ENCODE data around the gene SLC19A1.
"Not testable (repeated sequence)": the region's sequence is repeated elsewhere in the genome, so short reads cannot be mapped to it uniquely, and the experiment has no call there.

The SLC19A1 gene

DNA sequence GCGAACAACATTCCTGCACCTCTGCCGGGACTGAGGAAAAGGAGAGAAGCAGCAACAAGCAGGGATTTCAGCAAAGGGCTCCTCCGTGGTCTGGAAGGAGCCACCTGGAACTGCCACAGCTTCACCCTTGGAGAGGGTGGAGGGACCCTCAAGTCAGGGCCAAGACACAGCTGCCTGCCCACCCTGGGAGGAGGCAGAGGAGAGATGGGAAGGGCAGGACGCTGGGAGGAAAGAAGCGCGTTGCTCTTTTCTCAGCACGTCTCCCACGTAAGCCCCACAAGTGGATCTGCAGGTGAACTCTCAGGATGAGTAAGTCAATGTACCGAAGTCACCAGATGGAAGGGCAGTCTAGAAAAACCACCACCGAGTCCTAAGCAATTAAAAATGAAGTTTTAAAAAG, 39.6 kb downstream of the SLC19A1 start:
- no peak overlapping the region for H3K27ac ChIP-seq (ENCODE audit: low read length)
- no CpG with 5 or more reads among the region's 10 CpGs for WGBS (ENCODE audit: insufficient coverage, insufficient read length)
- peaks cover 28% of the 10 kb centered on the region for H3K36me3 ChIP-seq (ENCODE audit: control insufficient read depth, insufficient read depth, low read length)
- H3K9me3 ChIP-seq (ENCODE audit: control insufficient read depth, insufficient read depth, low read length) = no peaks in the 10 kb centered on the region
- DNase-seq (ENCODE audit: low read depth, low spot score) = no peak
- H3K27me3 ChIP-seq (ENCODE audit: control insufficient read depth, insufficient read depth, low read length) = no peaks in the 10 kb centered on the region
- H3K4me1 ChIP-seq (ENCODE audit: control insufficient read depth, insufficient read depth, low read length) = no peaks in the 10 kb centered on the region
- no peak overlapping the region for H3K4me3 ChIP-seq (ENCODE audit: low read length)

DNA sequence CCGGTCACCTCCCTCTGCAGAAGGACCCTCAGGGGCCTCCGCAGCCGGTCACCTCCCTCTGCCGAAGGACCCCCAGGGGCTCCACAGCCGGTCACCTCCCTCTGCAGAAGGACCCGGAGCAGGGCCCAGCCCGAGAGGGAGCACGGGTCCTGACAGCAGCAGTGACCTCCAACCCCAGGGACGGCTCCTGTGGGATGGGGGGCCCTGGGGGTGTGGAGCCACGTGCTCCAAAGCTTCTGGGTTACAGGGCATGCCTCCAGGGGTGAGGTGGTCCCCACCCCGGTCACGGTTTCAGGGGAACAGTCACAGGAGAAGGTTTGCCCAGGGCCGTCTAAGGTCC, 40.3 kb downstream of the SLC19A1 start:
- Histone ChIP-seq H3K27me3 (ENCODE audit: control insufficient read depth, insufficient read depth, low read length) (no peaks in the 10 kb centered on the region), H3K4me1 (ENCODE audit: control insufficient read depth, insufficient read depth, low read length) (no peaks in the 10 kb centered on the region), H3K4me3 (ENCODE audit: low read length) (no peak overlapping the region), H3K27ac (ENCODE audit: low read length) (no peak overlapping the region), H3K9me3 (ENCODE audit: control insufficient read depth, insufficient read depth, low read length) (no peaks in the 10 kb centered on the region), H3K36me3 (ENCODE audit: control insufficient read depth, insufficient read depth, low read length) (peaks cover 34% of the 10 kb centered on the region)
- WGBS (ENCODE audit: insufficient coverage, insufficient read length) = no CpG with 5 or more reads among the region's 13 CpGs
- DNase-seq (ENCODE audit: low read depth, low spot score) = no peak

DNA sequence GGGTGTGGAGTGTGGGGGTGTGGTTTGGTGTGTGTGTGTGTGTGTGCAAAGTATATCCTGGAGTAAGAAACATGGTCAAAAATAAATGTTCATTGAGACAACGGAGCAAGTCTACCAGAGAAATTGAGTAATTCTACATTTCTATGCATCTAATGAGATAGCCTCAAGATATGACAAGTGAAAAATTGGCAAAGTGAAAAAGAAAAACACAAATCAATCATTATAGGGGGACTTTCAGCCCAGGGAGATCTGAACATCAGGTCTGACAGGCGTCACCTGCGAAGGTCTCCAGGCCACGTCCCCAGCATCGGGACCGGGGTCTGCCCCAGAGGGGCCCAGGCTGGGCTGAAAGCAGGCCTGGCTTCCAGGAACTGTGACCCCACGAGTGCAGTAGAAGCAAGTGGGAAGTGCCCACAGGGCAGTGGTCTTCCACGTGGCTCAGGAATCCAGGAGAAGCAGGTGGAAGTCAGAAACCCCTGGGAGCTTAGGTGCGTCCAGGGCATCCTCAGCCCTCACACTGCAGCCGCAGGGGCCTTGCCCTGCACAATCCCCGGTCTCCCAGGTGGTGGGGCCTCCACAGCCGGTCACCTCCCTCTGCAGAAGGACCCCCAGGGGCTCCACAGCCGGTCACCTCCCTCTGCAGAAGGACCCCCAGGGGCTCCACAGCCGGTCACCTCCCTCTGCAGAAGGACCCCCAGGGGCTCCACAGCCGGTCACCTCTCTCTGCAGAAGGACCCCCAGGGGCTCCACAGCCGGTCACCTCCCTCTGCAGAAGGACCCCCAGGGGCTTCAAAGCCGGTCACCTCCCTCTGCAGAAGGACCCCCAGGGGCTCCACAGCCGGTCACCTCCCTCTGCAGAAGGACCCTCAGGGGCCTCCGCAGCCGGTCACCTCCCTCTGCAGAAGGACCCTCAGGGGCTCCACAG, 40.9 kb downstream of the SLC19A1 start:
- no CpG with 5 or more reads among the region's 20 CpGs for WGBS (ENCODE audit: insufficient coverage, insufficient read length)
- not testable (repeated sequence) for H3K4me1 ChIP-seq (ENCODE audit: control insufficient read depth, insufficient read depth, low read length); DNase-seq (ENCODE audit: low read depth, low spot score); H3K27ac ChIP-seq (ENCODE audit: low read length); H3K27me3 ChIP-seq (ENCODE audit: control insufficient read depth, insufficient read depth, low read length); H3K9me3 ChIP-seq (ENCODE audit: control insufficient read depth, insufficient read depth, low read length); H3K4me3 ChIP-seq (ENCODE audit: low read length)
- peaks cover 38% of the 10 kb centered on the region for H3K36me3 ChIP-seq (ENCODE audit: control insufficient read depth, insufficient read depth, low read length)

DNA sequence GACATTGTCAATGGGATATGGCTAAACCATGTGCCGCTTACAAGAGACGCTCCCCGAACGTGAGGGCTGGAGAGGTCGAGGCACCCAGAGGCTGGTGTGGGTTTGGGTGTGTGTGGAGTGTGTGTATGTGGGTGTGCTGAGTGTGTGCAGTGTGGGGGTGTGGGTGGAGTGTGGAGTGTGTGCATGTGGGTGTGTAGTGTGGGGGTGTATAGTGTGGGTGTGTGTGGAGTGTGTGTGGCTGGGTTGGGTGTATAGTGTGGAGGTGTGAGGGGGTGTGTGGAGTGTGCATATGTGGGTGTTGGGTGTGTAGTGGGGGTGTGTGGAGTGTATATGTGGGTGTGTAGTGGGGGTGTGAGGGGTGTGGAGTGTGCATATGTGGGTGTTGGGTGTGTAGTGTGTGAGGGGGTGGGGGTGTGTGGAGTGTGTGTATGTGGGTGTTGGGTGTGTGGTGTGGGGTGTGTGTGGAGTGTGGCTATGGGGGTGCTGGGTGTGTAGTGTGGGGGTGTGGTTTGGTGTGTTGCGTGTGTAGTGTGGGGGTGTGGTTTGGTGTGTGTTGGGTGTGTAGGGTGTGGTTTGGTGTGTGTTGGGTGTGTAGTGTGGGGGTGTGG, 42.2 kb downstream of the SLC19A1 start:
- DNase-seq (ENCODE audit: low read depth, low spot score) = no peak
- H3K27ac ChIP-seq (ENCODE audit: low read length) = no peak overlapping the region
- H3K27me3 ChIP-seq (ENCODE audit: control insufficient read depth, insufficient read depth, low read length) = no peaks in the 10 kb centered on the region
- no peaks in the 10 kb centered on the region for H3K4me1 ChIP-seq (ENCODE audit: control insufficient read depth, insufficient read depth, low read length)
- no peaks in the 10 kb centered on the region for H3K9me3 ChIP-seq (ENCODE audit: control insufficient read depth, insufficient read depth, low read length)
- peaks cover 44% of the 10 kb centered on the region for H3K36me3 ChIP-seq (ENCODE audit: control insufficient read depth, insufficient read depth, low read length)
- WGBS (ENCODE audit: insufficient coverage, insufficient read length) = no CpG with 5 or more reads among the region's 6 CpGs
- H3K4me3 ChIP-seq (ENCODE audit: low read length) = no peak overlapping the region

DNA sequence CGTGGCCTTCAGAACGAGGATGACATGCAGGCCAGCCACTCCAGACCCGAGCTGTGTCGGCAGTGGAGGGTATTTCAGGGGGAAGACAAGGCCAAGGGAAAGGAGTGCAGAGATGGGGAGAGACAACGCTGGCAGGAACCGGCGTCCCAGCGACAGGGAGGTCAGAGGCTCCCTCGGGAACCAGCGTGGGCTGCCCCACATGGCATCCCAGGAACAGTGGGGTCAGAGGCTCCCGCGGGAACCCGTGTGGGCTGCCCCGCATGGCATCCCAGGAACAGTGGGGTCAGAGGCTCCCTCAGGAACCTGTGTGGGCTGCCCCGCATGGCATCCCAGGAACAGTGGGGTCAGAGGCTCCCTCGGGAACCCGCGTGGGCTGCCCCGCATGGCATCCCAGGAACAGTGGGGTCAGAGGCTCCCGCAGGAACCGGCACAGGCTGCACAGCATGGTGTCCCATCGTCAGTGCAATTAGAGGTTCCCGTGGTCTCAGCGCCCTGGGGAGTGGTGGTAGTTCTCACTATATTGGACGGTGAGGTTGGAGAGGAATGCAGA, 43.0 kb downstream of the SLC19A1 start:
- Histone ChIP-seq H3K27me3 (ENCODE audit: control insufficient read depth, insufficient read depth, low read length) (no peaks in the 10 kb centered on the region), H3K36me3 (ENCODE audit: control insufficient read depth, insufficient read depth, low read length) (peaks cover 52% of the 10 kb centered on the region), H3K9me3 (ENCODE audit: control insufficient read depth, insufficient read depth, low read length) (no peaks in the 10 kb centered on the region), H3K27ac (ENCODE audit: low read length) (no peak overlapping the region), H3K4me1 (ENCODE audit: control insufficient read depth, insufficient read depth, low read length) (no peaks in the 10 kb centered on the region), H3K4me3 (ENCODE audit: low read length) (no peak overlapping the region)
- DNase-seq (ENCODE audit: low read depth, low spot score) = no peak
- WGBS (ENCODE audit: insufficient coverage, insufficient read length) = no CpG with 5 or more reads among the region's 25 CpGs

DNA sequence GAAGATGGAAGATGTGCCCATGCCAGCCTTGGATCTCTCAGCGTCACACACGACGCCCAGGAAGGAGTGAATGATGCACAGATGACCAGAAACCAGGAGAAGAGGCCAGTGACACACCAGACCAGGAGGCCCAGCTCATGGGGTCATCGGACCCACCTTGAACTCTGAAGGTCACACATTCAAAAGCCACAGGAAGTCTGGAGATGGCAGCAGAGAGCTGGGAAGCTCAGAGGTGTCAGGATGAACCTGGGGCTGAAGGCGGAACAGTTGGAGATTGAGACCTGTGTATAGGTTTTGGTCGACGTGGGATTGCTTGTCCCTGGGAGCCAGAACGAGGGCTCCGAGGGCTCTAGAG, 43.6 kb downstream of the SLC19A1 start:
- DNase-seq (ENCODE audit: low read depth, low spot score) = no peak
- Histone ChIP-seq H3K9me3 (ENCODE audit: control insufficient read depth, insufficient read depth, low read length) (no peaks in the 10 kb centered on the region), H3K4me1 (ENCODE audit: control insufficient read depth, insufficient read depth, low read length) (no peaks in the 10 kb centered on the region), H3K27ac (ENCODE audit: low read length) (no peak overlapping the region), H3K4me3 (ENCODE audit: low read length) (no peak overlapping the region), H3K36me3 (ENCODE audit: control insufficient read depth, insufficient read depth, low read length) (peaks cover 56% of the 10 kb centered on the region), H3K27me3 (ENCODE audit: control insufficient read depth, insufficient read depth, low read length) (no peaks in the 10 kb centered on the region)
- no CpG with 5 or more reads among the region's 9 CpGs for WGBS (ENCODE audit: insufficient coverage, insufficient read length)

DNA sequence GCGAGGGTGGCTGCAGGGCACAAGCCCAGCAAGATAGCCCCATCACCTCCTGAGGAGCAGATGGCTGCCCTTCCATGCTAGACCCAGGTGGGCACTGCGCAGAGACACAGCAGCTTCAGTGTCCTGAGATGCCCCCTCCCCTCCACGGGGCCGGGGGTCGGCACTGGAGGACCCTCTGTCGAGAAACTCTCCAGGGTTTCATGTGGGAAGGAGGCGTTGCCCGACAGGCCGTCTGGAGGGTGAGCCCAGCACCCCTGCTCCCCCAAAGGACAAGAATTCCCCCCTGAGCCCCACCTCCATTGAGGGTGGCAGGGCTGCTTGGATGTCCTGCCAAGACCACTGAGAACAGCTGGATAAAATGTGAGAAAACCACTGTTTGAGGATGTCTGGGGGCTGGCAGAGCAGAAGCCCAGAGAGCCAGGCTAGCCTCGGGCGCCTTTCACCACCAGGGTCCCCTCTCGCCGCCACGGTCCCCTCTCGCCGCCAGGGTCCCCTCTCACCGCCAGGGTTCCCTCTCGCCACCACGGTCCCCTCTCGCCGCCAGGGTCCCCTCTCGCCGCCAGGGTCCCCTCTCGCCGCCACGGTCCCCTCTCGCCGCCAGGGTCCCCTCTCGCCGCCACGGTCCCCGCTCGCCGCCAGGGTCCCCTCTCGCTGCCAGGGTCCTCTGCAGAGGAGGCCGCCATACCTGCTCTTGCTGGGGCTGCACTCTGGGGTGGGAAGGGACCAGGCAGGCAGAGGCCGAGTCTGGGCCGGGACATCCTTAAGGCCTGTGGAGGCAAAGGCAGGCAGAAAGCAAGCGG, 44.2 kb downstream of the SLC19A1 start:
- H3K9me3 ChIP-seq (ENCODE audit: control insufficient read depth, insufficient read depth, low read length) = no peaks in the 10 kb centered on the region
- no peaks in the 10 kb centered on the region for H3K27me3 ChIP-seq (ENCODE audit: control insufficient read depth, insufficient read depth, low read length)
- no peaks in the 10 kb centered on the region for H3K4me1 ChIP-seq (ENCODE audit: control insufficient read depth, insufficient read depth, low read length)
- DNase-seq (ENCODE audit: low read depth, low spot score) = no peak
- H3K36me3 ChIP-seq (ENCODE audit: control insufficient read depth, insufficient read depth, low read length) = peaks cover 61% of the 10 kb centered on the region
- H3K27ac ChIP-seq (ENCODE audit: low read length) = no peak overlapping the region
- WGBS (ENCODE audit: insufficient coverage, insufficient read length) = no CpG with 5 or more reads among the region's 39 CpGs
- no peak overlapping the region for H3K4me3 ChIP-seq (ENCODE audit: low read length)

DNA sequence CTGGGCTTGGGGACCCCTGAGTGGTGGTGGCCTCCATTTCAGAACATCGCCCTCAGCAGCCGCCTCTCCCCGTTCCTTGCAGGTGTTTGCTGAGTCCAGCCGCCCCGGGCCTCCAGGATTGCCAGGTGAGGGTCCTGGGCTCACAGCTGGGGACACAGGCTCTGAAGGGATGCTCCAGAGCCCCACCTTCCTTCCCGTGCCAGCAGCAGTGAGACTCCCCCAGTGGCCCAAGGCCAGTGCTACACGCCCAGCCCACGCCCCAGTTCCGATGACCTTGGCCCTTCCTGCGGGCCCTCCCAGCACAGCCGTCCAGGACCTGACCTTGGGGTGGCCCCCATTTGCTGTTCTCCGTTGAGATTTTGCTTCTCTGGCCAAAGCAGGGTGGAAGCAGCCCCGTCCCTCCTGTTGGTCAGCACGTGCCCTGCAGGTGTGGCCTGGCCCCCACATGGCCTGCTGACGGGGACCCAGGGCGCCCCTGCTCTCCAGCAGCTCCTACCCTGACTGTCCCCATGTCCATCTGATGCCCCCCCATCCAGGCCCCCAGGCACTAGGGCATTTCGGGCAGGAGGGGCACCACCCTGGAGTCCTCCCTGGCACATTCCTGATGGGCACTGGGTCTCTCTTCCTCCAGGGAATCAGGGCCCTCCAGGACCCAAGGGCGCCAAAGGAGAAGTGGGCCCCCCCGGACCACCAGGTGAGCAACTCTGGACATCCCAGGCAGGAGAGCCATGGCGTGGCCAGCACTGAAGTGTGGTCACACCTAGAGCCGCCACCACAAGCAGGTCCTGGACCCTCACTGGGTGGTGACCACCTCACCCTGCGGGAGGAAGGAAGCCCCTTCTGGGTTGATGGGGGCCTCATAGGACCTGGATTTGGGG, 45.0 kb downstream of the SLC19A1 start:
- no peak for DNase-seq (ENCODE audit: low read depth, low spot score)
- Histone ChIP-seq H3K27ac (ENCODE audit: low read length) (no peak overlapping the region), H3K36me3 (ENCODE audit: control insufficient read depth, insufficient read depth, low read length) (peaks cover 64% of the 10 kb centered on the region), H3K4me1 (ENCODE audit: control insufficient read depth, insufficient read depth, low read length) (no peaks in the 10 kb centered on the region), H3K27me3 (ENCODE audit: control insufficient read depth, insufficient read depth, low read length) (no peaks in the 10 kb centered on the region), H3K9me3 (ENCODE audit: control insufficient read depth, insufficient read depth, low read length) (no peaks in the 10 kb centered on the region), H3K4me3 (ENCODE audit: low read length) (no peak overlapping the region)
- WGBS (ENCODE audit: insufficient coverage, insufficient read length) = no CpG with 5 or more reads among the region's 22 CpGs

DNA sequence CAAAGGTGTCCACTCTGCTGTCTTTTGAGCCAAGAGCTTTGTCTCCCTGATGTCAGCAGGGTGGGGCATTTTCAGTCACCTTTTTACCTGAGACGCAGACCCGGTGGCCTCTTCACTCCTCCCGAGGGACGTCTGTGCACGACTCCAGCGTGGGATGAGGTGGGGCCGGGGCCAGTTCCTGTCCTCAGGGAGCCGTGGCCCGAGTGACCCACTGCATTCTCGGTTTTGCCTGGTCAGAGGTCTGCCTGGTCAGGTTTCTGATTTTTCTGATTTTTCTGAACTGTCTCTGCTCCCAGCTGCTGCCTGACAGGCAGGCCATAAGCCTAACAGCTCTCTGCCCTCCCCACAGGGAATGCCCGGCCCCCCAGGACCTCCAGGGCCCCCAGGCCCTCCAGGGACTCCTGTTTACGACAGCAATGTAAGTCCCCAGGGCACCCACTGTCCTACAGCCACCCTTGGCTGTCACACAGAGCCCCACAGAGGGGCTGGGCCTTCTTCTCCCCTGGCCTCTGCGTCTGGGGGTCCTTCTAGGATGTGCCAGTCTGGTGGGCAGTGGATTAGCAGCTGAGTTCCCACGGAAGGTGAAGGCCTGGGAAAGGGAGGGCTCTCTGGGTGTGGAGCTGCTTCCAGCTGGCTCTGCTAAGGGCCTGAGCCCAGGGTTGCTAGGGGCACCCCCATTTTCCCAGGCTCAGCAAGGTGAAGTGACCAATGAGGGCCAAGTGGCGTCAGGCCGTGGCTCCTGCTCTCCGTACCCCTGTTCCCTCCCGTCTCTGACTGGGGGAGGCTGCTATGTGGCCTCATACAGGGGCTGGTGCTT, 45.9 kb downstream of the SLC19A1 start:
- Histone ChIP-seq H3K9me3 (ENCODE audit: control insufficient read depth, insufficient read depth, low read length) (no peaks in the 10 kb centered on the region), H3K27ac (ENCODE audit: low read length) (no peak overlapping the region), H3K27me3 (ENCODE audit: control insufficient read depth, insufficient read depth, low read length) (no peaks in the 10 kb centered on the region), H3K4me3 (ENCODE audit: low read length) (no peak overlapping the region), H3K4me1 (ENCODE audit: control insufficient read depth, insufficient read depth, low read length) (no peaks in the 10 kb centered on the region), H3K36me3 (ENCODE audit: control insufficient read depth, insufficient read depth, low read length) (peaks cover 71% of the 10 kb centered on the region)
- no CpG with 5 or more reads among the region's 18 CpGs for WGBS (ENCODE audit: insufficient coverage, insufficient read length)
- DNase-seq (ENCODE audit: low read depth, low spot score) = no peak
